HG03457 (cell line): Measurements from ENCODE around the gene TTC28.

ENCODE experiments used
- ATAC-seq: cut with Tn5 transposase; IDR thresholded peaks from one replicate; pipeline ENCODE4 v1.9.1; 2021; ENCODE audit warnings: moderate number of reproducible peaks; ENCODE audit not compliant: unreplicated experiment

The TTC28 gene

GRCh38 chr22:27959335-27960090 lies 720.1 kb downstream of the TTC28 start:
- ATAC-seq = no peak

GRCh38 chr22:27952779-27953178 lies 726.9 kb downstream of the TTC28 start:
- ATAC-seq = no peak

DNA sequence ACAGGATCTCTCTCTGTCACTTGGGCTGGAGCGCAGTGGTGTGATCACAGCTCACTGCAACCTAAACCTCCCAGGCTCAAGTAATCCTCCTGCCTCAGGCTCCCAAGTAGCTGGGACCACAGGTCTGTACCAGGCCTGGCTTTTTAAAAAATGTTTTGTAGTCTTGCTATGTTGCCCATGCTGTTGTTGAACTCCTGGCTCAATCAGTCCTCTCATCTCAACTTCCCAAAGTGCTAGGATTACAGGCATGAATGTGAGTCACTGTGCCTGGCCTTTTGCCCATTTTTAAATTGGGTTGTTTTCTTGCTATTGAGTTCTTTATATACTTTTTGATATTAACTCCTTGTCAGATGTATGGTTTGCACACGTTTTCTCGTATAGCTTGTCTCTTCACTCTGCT lies 727.5 kb downstream of the TTC28 start:
- no peak for ATAC-seq

DNA sequence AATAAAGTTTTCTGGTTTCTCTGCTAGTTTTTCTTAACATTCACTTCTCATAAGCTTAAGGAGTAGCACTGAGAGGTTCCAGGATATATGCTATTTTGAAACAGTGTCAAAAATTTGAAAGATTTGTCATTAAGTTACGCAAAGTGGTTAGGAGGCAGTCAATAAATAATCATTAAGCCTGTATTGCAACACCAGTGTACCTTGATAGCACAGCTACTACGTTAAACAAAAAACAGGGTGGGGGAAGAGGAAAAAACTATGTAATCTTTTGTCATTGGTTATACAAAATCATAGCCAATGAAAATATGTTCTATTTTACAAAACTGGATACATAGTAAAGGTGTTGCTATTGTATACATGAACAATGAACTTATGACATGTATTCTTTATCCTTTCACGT lies 730.2 kb downstream of the TTC28 start:
- ATAC-seq = no peak

DNA sequence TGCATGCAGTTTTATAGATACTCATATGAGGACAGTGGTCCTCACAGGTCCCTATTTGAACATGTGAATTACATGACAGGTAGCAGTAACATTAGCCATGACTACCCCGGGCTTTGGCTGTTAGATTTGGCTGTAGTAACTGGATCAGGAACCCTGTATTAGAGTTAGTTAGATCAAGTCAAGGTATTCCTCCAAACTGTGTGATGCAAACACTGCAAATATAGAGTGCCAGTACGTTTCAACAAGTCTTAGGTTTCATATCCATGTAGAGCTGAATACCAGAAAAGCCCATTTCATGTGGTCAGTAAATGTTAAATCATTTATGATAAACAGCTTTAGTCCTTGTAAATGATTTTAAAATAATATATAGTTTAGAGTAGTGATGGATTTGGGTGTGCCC lies 731.1 kb downstream of the TTC28 start:
- no peak for ATAC-seq

DNA sequence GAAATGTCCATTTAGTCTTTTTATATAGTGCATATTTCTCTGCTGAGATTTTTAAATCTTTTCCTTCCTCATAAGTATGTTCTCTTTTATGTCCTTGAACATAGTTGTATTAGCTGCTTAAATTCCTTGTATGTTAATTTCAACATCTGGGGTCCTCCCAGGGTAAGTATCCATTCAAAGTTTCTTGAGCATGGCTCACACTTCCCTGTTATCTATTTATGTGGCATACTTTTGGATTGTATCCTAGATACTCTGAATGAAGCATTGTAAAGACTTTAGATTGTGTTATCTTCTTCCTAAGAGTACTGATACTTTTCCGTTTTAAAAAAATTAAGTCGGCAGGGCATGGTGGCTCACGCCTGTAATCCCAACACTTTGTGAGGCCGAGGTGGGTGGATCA lies 732.2 kb downstream of the TTC28 start:
- ATAC-seq = no peak

DNA sequence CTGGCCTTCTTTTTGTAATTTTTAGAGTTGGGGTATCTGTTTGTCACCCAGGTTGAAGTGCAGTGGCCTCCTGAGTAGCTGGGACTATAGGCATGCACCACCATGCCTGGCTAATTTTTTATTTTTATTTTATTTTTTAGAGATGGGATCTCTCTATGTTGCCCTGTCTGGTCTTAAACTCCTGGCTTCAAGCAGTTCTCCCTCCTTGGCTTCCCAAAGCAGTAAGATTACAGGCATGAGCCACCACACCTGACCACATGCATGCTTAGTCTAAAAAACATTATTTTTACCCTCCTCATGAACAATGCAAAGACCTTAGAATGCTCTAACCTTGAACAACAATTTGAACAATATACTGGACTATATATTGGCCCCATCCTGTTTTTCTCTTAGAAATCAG lies 738.5 kb downstream of the TTC28 start:
- ATAC-seq = no peak

DNA sequence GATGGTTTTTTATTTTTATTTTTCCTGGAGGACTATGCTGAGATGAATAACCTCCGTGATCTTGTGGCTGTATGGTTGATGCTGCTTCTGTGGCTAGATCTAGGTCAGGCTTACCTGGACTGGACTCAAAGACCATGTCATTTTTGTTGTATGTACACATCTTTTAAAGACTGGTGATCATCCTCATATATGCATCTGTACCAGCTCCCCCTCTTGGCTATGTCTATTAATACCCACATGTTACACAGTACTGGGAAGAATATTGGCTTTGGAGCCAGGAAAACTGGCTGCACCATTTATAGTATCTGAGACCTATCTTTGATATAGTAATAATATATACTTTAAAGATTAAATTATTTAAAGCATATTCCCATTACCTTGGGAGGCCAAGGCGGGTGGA lies 742.2 kb downstream of the TTC28 start:
- ATAC-seq = no peak

DNA sequence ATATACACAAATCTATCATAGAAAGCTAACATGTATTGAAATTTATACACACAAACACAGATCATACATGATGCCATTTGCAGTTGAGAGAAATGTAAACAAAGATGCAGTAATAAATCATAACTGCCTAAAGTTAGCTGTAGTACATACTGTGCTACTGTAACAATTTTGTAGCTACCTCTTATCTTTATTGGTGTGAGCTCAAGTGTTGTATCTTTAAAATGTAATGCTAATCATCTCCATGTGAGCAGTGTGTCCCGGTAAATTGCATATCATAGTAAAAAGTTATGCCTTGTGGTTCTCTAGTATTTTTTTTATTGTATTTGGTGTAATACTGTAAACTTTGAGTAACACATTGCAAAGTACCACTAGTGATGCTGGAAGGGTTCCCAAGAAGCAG lies 743.7 kb downstream of the TTC28 start:
- ATAC-seq = no peak

DNA sequence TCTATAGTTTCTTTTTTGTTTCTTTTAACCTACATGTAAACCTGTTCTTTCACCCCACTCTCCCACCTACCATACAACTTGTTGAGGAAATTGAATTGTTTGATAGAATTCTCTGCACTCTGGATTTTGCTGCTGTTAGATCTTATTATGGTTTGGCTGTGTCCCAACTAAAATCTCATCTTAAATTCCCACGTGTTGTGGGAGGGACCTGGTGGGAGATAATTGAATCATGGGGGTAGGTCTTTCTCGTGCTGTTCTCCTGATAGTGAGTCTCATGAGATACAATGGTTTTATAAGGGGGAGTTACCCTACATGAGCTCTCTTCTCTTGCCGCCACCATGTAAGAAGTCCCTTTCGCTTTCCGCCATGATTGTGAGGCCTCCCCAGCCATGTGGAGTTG lies 745.6 kb downstream of the TTC28 start:
- ATAC-seq = no peak

DNA sequence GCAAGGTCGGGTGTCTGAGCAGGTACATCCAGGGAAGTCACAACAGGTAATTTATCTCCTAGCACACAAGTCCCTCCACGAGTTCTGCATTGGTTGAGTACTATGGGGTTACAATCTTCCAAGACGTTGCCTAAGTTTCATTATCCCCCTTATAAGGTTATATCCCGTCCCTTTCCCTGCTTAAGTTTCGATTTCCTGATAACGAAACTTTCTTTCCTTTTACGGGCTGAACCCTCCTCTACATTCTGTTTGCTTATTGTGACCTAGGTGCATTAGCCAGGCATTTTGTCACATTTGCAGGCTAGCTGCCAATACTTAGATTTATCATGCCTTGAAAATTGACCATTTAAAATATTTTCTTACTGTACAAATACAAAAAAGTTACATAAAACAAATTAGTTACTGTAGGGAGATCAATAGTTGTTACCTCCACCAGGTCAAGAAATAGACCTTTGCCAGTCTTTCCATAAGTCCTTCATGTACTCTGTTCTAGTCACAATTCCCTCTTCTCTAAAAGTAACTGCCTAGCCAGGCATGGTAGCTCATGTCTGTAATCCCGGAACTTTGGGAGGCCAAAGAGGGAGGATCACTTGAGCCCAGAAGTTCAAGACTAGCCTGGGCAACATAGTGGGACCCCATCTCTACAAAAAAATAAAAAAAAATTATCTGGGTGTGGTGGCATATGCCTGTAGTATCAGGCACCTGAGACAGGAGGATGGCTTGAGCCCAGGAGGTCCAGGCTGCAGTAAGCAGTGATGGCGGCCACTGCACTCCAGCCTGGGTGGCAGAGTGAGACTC lies 746.3 kb downstream of the TTC28 start:
- ATAC-seq = no peak

- no peak for ATAC-seq
These were observed 749.1 kb downstream of the TTC28 start for GRCh38 chr22:27930331-27931060.
